KMS-11 (cell line): Measurements from ENCODE around the gene TCHP.

Experiments used
- H2AFZ ChIP-seq: fragments of 200-600 bp; sonication (generic); 2 replicates; pipeline ENCODE4 v1.6.1; 2016; ENCODE audit warnings: antibody characterized with exemption, mixed run types, low read depth
- H3K27ac ChIP-seq: fragments of 200-600 bp; sonication (generic); 2 replicates; pipeline ENCODE4 v1.6.1; 2016; ENCODE audit warnings: mild to moderate bottlenecking, mixed run types
- H3K27me3 ChIP-seq: fragments of 200-600 bp; sonication (generic); 2 replicates; pipeline ENCODE4 v1.6.1; 2017; ENCODE audit warnings: mild to moderate bottlenecking, low read depth, mixed run types, moderate library complexity; ENCODE audit not compliant: insufficient read depth
- H3K36me3 ChIP-seq: fragments of 200-600 bp; sonication (generic); 2 replicates; pipeline ENCODE4 v1.6.1; 2017; ENCODE audit warnings: mild to moderate bottlenecking, mixed run types; ENCODE audit not compliant: insufficient read depth
- H3K4me1 ChIP-seq: fragments of 200-600 bp; sonication (generic); 2 replicates; pipeline ENCODE4 v1.6.1; 2016; ENCODE audit warnings: mild to moderate bottlenecking, low read depth, mixed run types; ENCODE audit not compliant: poor library complexity, severe bottlenecking
- H3K4me2 ChIP-seq: fragments of 200-600 bp; sonication (generic); 2 replicates; pipeline ENCODE4 v1.7.0; 2016; ENCODE audit warnings: mild to moderate bottlenecking, mixed run types
- H3K4me3 ChIP-seq: fragments of 200-600 bp; sonication (generic); IDR thresholded peaks from 2 replicates; pipeline ENCODE4 v1.6.1; 2017; ENCODE audit warnings: low read depth, low read length, mixed read lengths; ENCODE audit not compliant: insufficient read depth
- H3K79me2 ChIP-seq: fragments of 200-600 bp; sonication (generic); 2 replicates; pipeline ENCODE4 v1.6.1; 2016; ENCODE audit warnings: low read depth, mixed run types; ENCODE audit not compliant: insufficient read depth
- H3K9ac ChIP-seq: fragments of 200-600 bp; sonication (generic); 2 replicates; pipeline ENCODE4 v1.6.1; 2016; ENCODE audit warnings: mild to moderate bottlenecking, mixed run types
- H4K20me1 ChIP-seq: fragments of 200-600 bp; sonication (generic); 2 replicates; pipeline ENCODE4 v1.6.1; 2016; ENCODE audit warnings: mild to moderate bottlenecking, mixed run types; ENCODE audit not compliant: insufficient read depth
- CTCF ChIP-seq: fragments of 200-600 bp; sonication (generic); conservative IDR thresholded peaks from 2 replicates; pipeline ENCODE4 v1.6.1; 2017; ENCODE audit warnings: low read depth, mild to moderate bottlenecking, antibody characterized with exemption, low read length, moderate library complexity, mixed read lengths

Gene TCHP

GRCh38 chr12:109958374-109958773 lies 58.3 kb downstream of the TCHP start:
- Histone ChIP-seq H3K36me3 (no peaks in the 10 kb centered on the region), H3K79me2 (no peaks in the 10 kb centered on the region), H3K9ac (no peak overlapping the region), H3K4me1 (no peaks in the 10 kb centered on the region), H3K4me2 (no peak overlapping the region), H3K27ac (no peak overlapping the region), H2AFZ (no peak overlapping the region), H3K4me3 (no peak overlapping the region), H3K27me3 (no peaks in the 10 kb centered on the region), H4K20me1 (no peaks in the 10 kb centered on the region)
- no peak for TF ChIP-seq CTCF

- Histone ChIP-seq H3K4me3 (no peak overlapping the region), H3K9ac (no peak overlapping the region), H4K20me1 (no peaks in the 10 kb centered on the region), H3K27me3 (no peaks in the 10 kb centered on the region), H3K27ac (no peak overlapping the region), H3K4me2 (no peak overlapping the region), H2AFZ (no peak overlapping the region), H3K79me2 (no peaks in the 10 kb centered on the region), H3K36me3 (no peaks in the 10 kb centered on the region), H3K4me1 (no peaks in the 10 kb centered on the region)
- TF ChIP-seq CTCF: no peak
Measured at GRCh38 chr12:109959411-109960093, 59.5 kb downstream of the TCHP start.

GRCh38 chr12:109961201-109961600 lies 61.1 kb downstream of the TCHP start:
- H4K20me1 ChIP-seq: no peaks in the 10 kb centered on the region
- H2AFZ ChIP-seq: no peak overlapping the region
- no peak overlapping the region for H3K4me2 ChIP-seq
- H3K27ac ChIP-seq: no peak overlapping the region
- H3K4me3 ChIP-seq: no peak overlapping the region
- TF ChIP-seq CTCF: no peak
- H3K9ac ChIP-seq: no peak overlapping the region
- no peaks in the 10 kb centered on the region for H3K27me3 ChIP-seq
- no peaks in the 10 kb centered on the region for H3K79me2 ChIP-seq
- H3K36me3 ChIP-seq: no peaks in the 10 kb centered on the region
- no peaks in the 10 kb centered on the region for H3K4me1 ChIP-seq

- Histone ChIP-seq H3K27ac (no peak overlapping the region), H3K4me3 (no peak overlapping the region), H3K79me2 (no peaks in the 10 kb centered on the region), H3K4me2 (no peak overlapping the region), H2AFZ (no peak overlapping the region), H3K36me3 (no peaks in the 10 kb centered on the region), H3K27me3 (no peaks in the 10 kb centered on the region), H3K9ac (no peak overlapping the region), H3K4me1 (no peaks in the 10 kb centered on the region), H4K20me1 (no peaks in the 10 kb centered on the region)
- TF ChIP-seq CTCF: no peak
Measured at GRCh38 chr12:109961612-109962011, 61.5 kb downstream of the TCHP start.
